K562 (cell line): Measurements from ENCODE around the gene PCDHB2.
"Not testable (repeated sequence)": the region's sequence is repeated elsewhere in the genome, so short reads cannot be mapped to it uniquely, and the experiment has no call there.

Source experiments
- CTCF ChIP-seq, 3 experiments: IDR thresholded peaks in 2 of 3; conservative IDR thresholded peaks in 1 of 3; 2 replicates each; pipeline ENCODE4 v1.5.1; 2011 to 2012; ENCODE audit warnings: low read length in 3 of 3, mild to moderate bottlenecking in 3 of 3, control low read depth in 2 of 3, improper control_type of control experiment in 1 of 3, inconsistent platforms in 1 of 3, low read depth in 1 of 3, mixed read lengths in 1 of 3, moderate library complexity in 1 of 3; ENCODE audit not compliant: insufficient read depth in 2 of 3
- FOS ChIP-seq: IDR thresholded peaks from 3 replicates; pipeline ENCODE4 v1.6.1; 2011; ENCODE audit not compliant: insufficient read length; ENCODE audit errors: extremely low read depth
- JUND ChIP-seq, 2 experiments: IDR thresholded peaks; 2 replicates in 1 of 2; 3 replicates in 1 of 2; pipeline ENCODE4 v1.6.1; 2011; ENCODE audit warnings: borderline replicate concordance in 2 of 2, low read depth in 2 of 2, low read length in 2 of 2, improper control_type of control experiment in 1 of 2, missing biosample characterization in 1 of 2, missing genetic modification characterization in 1 of 2, missing genetic modification reagents in 1 of 2
- MAZ ChIP-seq, 2 experiments: fragments of 450-650 bp in 1 of 2; sonication (generic) in 1 of 2; formaldehyde crosslinking; IDR thresholded peaks in 1 of 2; conservative IDR thresholded peaks in 1 of 2; 2 replicates each; pipeline versions ENCODE4 v1.4.0 to v1.5.0; 2020; ENCODE audit warnings: mild to moderate bottlenecking in 1 of 2, missing genetic modification reagents in 1 of 2
- POLR2A ChIP-seq: fragments of 450-650 bp; conservative IDR thresholded peaks from 2 replicates; pipeline ENCODE4 v1.6.1; 2016
- ZBTB40 ChIP-seq, 2 experiments: fragments of 450-650 bp in 1 of 2; sonication (generic) in 1 of 2; formaldehyde crosslinking in 1 of 2; IDR thresholded peaks; 2 replicates each; pipeline versions ENCODE4 v1.7.1 to v1.9.0; 2016 to 2022; ENCODE audit warnings: inconsistent platforms in 1 of 2, mild to moderate bottlenecking in 1 of 2, missing genetic modification reagents in 1 of 2
- ZC3H4 ChIP-seq: sonication (generic); formaldehyde crosslinking; IDR thresholded peaks from 2 replicates; pipeline ENCODE4 v1.9.0; 2021; ENCODE audit warnings: missing genetic modification reagents, borderline replicate concordance
- ZFX ChIP-seq: sonication (generic); formaldehyde crosslinking; IDR thresholded peaks from 2 replicates; pipeline ENCODE4 v1.8.0; 2022; ENCODE audit warnings: mild to moderate bottlenecking, missing genetic modification reagents, moderate library complexity

GRCh38 chr5:141096586-141096985, 2.2 kb downstream of the PCDHB2 start:
- not testable (repeated sequence) for TF ChIP-seq POLR2A; CTCF (IDR thresholded peaks at IDR 0.05 in 2 of 3, conservative IDR thresholded peaks at IDR 0.05 in 1 of 3; ENCODE audit: insufficient read depth in 2 of 3, low read depth in 1 of 3, low read length in 3 of 3); JUND (IDR thresholded peaks at IDR 0.05; ENCODE audit: borderline replicate concordance, low read depth, low read length); JUND (tag; IDR thresholded peaks at IDR 0.05; ENCODE audit: borderline replicate concordance, low read depth, low read length); ZBTB40 (IDR thresholded peaks at IDR 0.05); ZBTB40 (CRISPR knock-in tag; IDR thresholded peaks at IDR 0.05); ZC3H4 (CRISPR knock-in tag); ZFX (CRISPR knock-in tag); FOS; MAZ (CRISPR knock-in tag; conservative IDR thresholded peaks at IDR 0.05 in 1 of 2, IDR thresholded peaks at IDR 0.05 in 1 of 2)
